DOHH2 (cell line): ENCODE measurements around the gene MAPKAPK2.

Experiments
- H3F3A ChIP-seq: fragments of 200-600 bp; sonication (generic), shearing (Covaris generic); 2 replicates; pipeline ENCODE4 v1.6.0; 2016; ENCODE audit warnings: antibody characterized with exemption, mild to moderate bottlenecking; ENCODE audit not compliant: control insufficient read depth, insufficient read depth
- H3K27ac ChIP-seq: fragments of 200-600 bp; sonication (generic); 2 replicates; pipeline ENCODE4 v1.5.1; 2014; ENCODE audit warnings: low read depth, mild to moderate bottlenecking, low read length, moderate library complexity
- H3K27me3 ChIP-seq: fragments of 200-600 bp; sonication (generic); 2 replicates; pipeline ENCODE4 v1.6.1; 2014; ENCODE audit warnings: mild to moderate bottlenecking, low read length, mixed read lengths; ENCODE audit not compliant: control insufficient read depth
- H3K36me3 ChIP-seq: fragments of 200-600 bp; sonication (generic); 2 replicates; pipeline ENCODE4 v1.6.1; 2014; ENCODE audit warnings: mild to moderate bottlenecking, low read length, moderate library complexity, mixed read lengths; ENCODE audit not compliant: control insufficient read depth
- H3K4me1 ChIP-seq: fragments of 200-600 bp; sonication (generic); 2 replicates; pipeline ENCODE4 v1.6.1; 2014; ENCODE audit warnings: mild to moderate bottlenecking, low read length, mixed read lengths; ENCODE audit not compliant: control insufficient read depth
- H3K4me2 ChIP-seq: fragments of 200-600 bp; sonication (generic); 2 replicates; pipeline ENCODE4 v1.6.0; 2014; ENCODE audit warnings: mild to moderate bottlenecking, low read length, moderate library complexity
- H3K4me3 ChIP-seq: fragments of 200-600 bp; sonication (generic); 2 replicates; pipeline ENCODE4 v1.5.1; 2014; ENCODE audit warnings: mild to moderate bottlenecking, low read length, mixed read lengths
- H3K79me2 ChIP-seq: fragments of 200-600 bp; sonication (generic); 2 replicates; pipeline ENCODE4 v1.6.1; 2014; ENCODE audit warnings: mild to moderate bottlenecking, low read length, mixed read lengths; ENCODE audit not compliant: control insufficient read depth
- H3K9me2 ChIP-seq: fragments of 200-600 bp; sonication (generic); replicated peaks from 2 replicates; pipeline ENCODE4 v1.6.1; 2014; ENCODE audit warnings: mild to moderate bottlenecking, low read length, mixed read lengths; ENCODE audit not compliant: control insufficient read depth
- H3K9me3 ChIP-seq: fragments of 200-600 bp; sonication (generic); 2 replicates; pipeline ENCODE4 v1.6.1; 2014; ENCODE audit warnings: antibody characterized with exemption, low read length, mixed read lengths; ENCODE audit not compliant: control insufficient read depth, insufficient read depth
- H4K20me1 ChIP-seq: fragments of 200-600 bp; sonication (generic); 2 replicates; pipeline ENCODE4 v1.6.0; 2014; ENCODE audit warnings: low read depth, mild to moderate bottlenecking, antibody characterized with exemption, low read length, moderate library complexity; ENCODE audit not compliant: control insufficient read depth, insufficient read depth
- CTCF ChIP-seq: fragments of 200-600 bp; sonication (generic); IDR thresholded peaks from one replicate; pipeline ENCODE4 v1.5.1; 2014; ENCODE audit warnings: antibody characterized with exemption, mild to moderate bottlenecking, low read depth, low read length; ENCODE audit not compliant: poor library complexity, severe bottlenecking
- EZH2phosphoT487 ChIP-seq: fragments of 200-600 bp; sonication (generic); IDR thresholded peaks from 2 replicates; pipeline ENCODE4 v1.6.1; 2017; ENCODE audit warnings: borderline replicate concordance, mild to moderate bottlenecking, antibody characterized with exemption, low read length, moderate library complexity, mixed read lengths

MAPKAPK2 gene

GRCh38 chr1:206770531-206771337 lies 86.0 kb downstream of the MAPKAPK2 start, which contains the start of gene IL19:
Gene IL19, plus strand, starts transcription at chr1:206770773. Its CDS starts 65,890 bp downstream, at chr1:206836663.
- no peaks in the 10 kb centered on the region for H4K20me1 ChIP-seq
- no peak within 1 kb of the TSS for H3K27ac ChIP-seq
- H3K79me2 ChIP-seq: no peaks in the 10 kb centered on the region
- no peak within 1 kb of the TSS for H3K4me3 ChIP-seq
- H3K4me1 ChIP-seq: no peaks in the 10 kb centered on the region
- H3F3A ChIP-seq: no peaks in the 10 kb centered on the region
- H3K4me2 ChIP-seq: no peak within 1 kb of the TSS
- H3K9me3 ChIP-seq: no peaks in the 10 kb centered on the region
- peaks cover 80% of the 10 kb centered on the region for H3K27me3 ChIP-seq
- no peaks in the 10 kb centered on the region for H3K9me2 ChIP-seq
- no peaks in the 10 kb centered on the region for H3K36me3 ChIP-seq
- TF ChIP-seq EZH2phosphoT487: no peak

GRCh38 chr1:206771338-206771692 lies 86.6 kb downstream of the MAPKAPK2 start:
- TF ChIP-seq CTCF (no peak), EZH2phosphoT487 (no peak)
- H3K79me2 ChIP-seq: no peaks in the 10 kb centered on the region
- H3K4me2 ChIP-seq: no peak overlapping the region
- H3K9me3 ChIP-seq: no peaks in the 10 kb centered on the region
- no peaks in the 10 kb centered on the region for H3K36me3 ChIP-seq
- no peaks in the 10 kb centered on the region for H3K9me2 ChIP-seq
- no peak overlapping the region for H3K27ac ChIP-seq
- H3K4me3 ChIP-seq: no peak overlapping the region
- H3F3A ChIP-seq: no peaks in the 10 kb centered on the region
- peaks cover 79% of the 10 kb centered on the region for H3K27me3 ChIP-seq
- H3K4me1 ChIP-seq: no peaks in the 10 kb centered on the region
- no peaks in the 10 kb centered on the region for H4K20me1 ChIP-seq

- TF ChIP-seq CTCF (no peak), EZH2phosphoT487 (no peak)
- peaks cover 70% of the 10 kb centered on the region for H3K27me3 ChIP-seq
- H3K4me2 ChIP-seq: no peak within 1 kb of the TSS
- H3F3A ChIP-seq: no peaks in the 10 kb centered on the region
- no peaks in the 10 kb centered on the region for H4K20me1 ChIP-seq
- no peaks in the 10 kb centered on the region for H3K36me3 ChIP-seq
- no peaks in the 10 kb centered on the region for H3K9me2 ChIP-seq
- no peaks in the 10 kb centered on the region for H3K79me2 ChIP-seq
- no peaks in the 10 kb centered on the region for H3K9me3 ChIP-seq
- no peak within 1 kb of the TSS for H3K4me3 ChIP-seq
- no peaks in the 10 kb centered on the region for H3K4me1 ChIP-seq
- no peak within 1 kb of the TSS for H3K27ac ChIP-seq
Measured at GRCh38 chr1:206772243-206772937, 87.7 kb downstream of the MAPKAPK2 start, which contains the start of gene IL10. Gene IL10, minus strand, starts transcription at chr1:206772494. Its CDS starts 59 bp downstream, at chr1:206772435.

- H3K9me3 ChIP-seq: no peaks in the 10 kb centered on the region
- no peaks in the 10 kb centered on the region for H3K79me2 ChIP-seq
- no peak overlapping the region for H3K27ac ChIP-seq
- no peaks in the 10 kb centered on the region for H3K4me1 ChIP-seq
- H3K9me2 ChIP-seq: no peaks in the 10 kb centered on the region
- no peak overlapping the region for H3K4me2 ChIP-seq
- H3F3A ChIP-seq: no peaks in the 10 kb centered on the region
- H3K4me3 ChIP-seq: no peak overlapping the region
- H3K36me3 ChIP-seq: no peaks in the 10 kb centered on the region
- TF ChIP-seq CTCF (no peak), EZH2phosphoT487 (no peak)
- peaks cover 60% of the 10 kb centered on the region for H3K27me3 ChIP-seq
- H4K20me1 ChIP-seq: no peaks in the 10 kb centered on the region
Measured at GRCh38 chr1:206774093-206774492, 89.4 kb downstream of the MAPKAPK2 start.
